Activated CD4-positive, alpha-beta T cell treated with anti-CD3 and anti-CD28 coated beads, Interleukin-2, amount 10 ng/mL, durations not matched to agents 7 days and 5 days (primary cell): ENCODE data around the gene OR8B3. TPM values are rescaled to one million over a fixed set of nuclear protein-coding genes. Genes with fewer than 3 reads are reported as not detected.
"Not testable (repeated sequence)": the region's sequence is repeated elsewhere in the genome, so short reads cannot be mapped to it uniquely, and the experiment has no call there.

Source experiments
- CTCF ChIA-PET: fragments of 350-600 bp; sonication (Branson Sonifier 250); formaldehyde crosslinking; loops from one replicate; lab custom pipeline; 2021; ENCODE audit warnings: antibody characterized with exemption; lab: Charles Lee
- POLR2A ChIA-PET: fragments of 350-600 bp; sonication (Branson Sonifier 250); formaldehyde crosslinking; loops from one replicate; lab custom pipeline; 2021; ENCODE audit warnings: antibody characterized with exemption; lab: Charles Lee
- DNase-seq: peaks from one replicate; pipeline ENCODE4 v3.0.0-alpha.2; 2020
- H3K27ac Mint-ChIP-seq: one replicate; pipeline ENCODE4 v1.8.0; 2021; ENCODE audit warnings: mild to moderate bottlenecking, moderate library complexity, mixed read lengths
- H3K27me3 Mint-ChIP-seq: one replicate; pipeline ENCODE4 v1.8.0; 2021; ENCODE audit warnings: mixed read lengths
- H3K36me3 Mint-ChIP-seq: one replicate; pipeline ENCODE4 v1.8.0; 2021; ENCODE audit warnings: low read depth, mixed read lengths
- H3K4me1 Mint-ChIP-seq: one replicate; pipeline ENCODE4 v1.8.0; 2021; ENCODE audit warnings: mixed read lengths
- H3K4me3 Mint-ChIP-seq: one replicate; pipeline ENCODE4 v1.8.0; 2021; ENCODE audit warnings: mild to moderate bottlenecking, moderate library complexity, mixed read lengths
- H3K9me3 Mint-ChIP-seq: one replicate; pipeline ENCODE4 v1.8.0; 2021; ENCODE audit warnings: mixed read lengths
- total RNA-seq, 2 experiments: library from RNA; stranded (reverse); gene quantifications; one replicate each; pipeline ENCODE4 v1.2.3, GENCODE V29; 2021

OR8B3 gene
- total RNA-seq, 2 experiments from 2014 or later = not detected

DNA sequence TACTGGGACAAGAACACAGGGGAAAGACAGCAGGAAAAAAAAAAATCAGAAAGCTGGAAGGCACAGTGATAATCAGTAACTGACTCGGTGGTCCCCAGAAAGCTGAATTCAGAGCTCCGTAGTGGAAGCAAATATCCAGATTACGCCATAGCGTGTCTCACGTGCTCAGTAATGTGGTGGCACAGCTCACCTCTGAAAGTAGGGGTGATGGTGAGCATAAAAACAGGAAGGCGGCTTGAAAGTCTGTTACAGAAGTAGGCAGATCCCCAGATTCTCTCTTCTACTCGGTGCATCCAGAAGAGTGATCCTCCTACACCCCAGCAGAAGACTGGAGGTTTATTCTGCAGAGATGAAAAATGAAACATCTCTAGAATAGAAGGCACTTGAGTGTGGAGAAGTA is 11.1 kb upstream of the OR8B3 start:
- ChIA-PET CTCF (no interaction called here), POLR2A (no interaction called here)
- no peak overlapping the region for H3K4me3 Mint-ChIP-seq

DNA sequence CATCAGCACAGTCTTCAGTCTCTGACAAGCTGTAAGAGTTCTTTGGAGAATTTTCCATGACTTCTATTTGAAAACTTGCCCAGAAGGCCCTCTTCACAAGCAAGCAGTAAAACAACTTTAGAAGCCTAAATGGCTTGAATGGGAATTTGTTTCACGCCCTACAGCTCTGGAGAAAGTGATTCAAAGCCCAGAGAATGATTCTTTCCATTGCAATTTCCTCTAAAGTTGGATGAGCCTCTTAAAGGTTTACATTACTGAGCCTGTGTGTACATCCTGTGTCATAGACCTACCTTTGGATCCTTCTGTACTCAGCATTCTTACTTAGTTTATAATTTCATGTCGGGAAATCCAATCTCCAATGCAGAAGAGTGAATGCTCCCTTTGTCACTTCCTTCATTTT is 6.8 kb upstream of the OR8B3 start:
- Mint-ChIP-seq H3K27ac (no peak overlapping the region), H3K4me3 (no peak overlapping the region), H3K4me1 (peaks cover 2% of the 10 kb centered on the region), H3K27me3 (peaks cover 13% of the 10 kb centered on the region), H3K36me3 (no peaks in the 10 kb centered on the region), H3K9me3 (no peaks in the 10 kb centered on the region)
- ChIA-PET POLR2A (no interaction called here), CTCF (no interaction called here)
- DNase-seq = no peak

More for the DNA sequence above, 11.1 kb upstream of the OR8B3 start:
- Mint-ChIP-seq H3K36me3 (no peaks in the 10 kb centered on the region), H3K4me1 (no peaks in the 10 kb centered on the region), H3K9me3 (no peaks in the 10 kb centered on the region), H3K27ac (no peak overlapping the region), H3K27me3 (peaks cover 15% of the 10 kb centered on the region)
- DNase-seq = no peak

DNA sequence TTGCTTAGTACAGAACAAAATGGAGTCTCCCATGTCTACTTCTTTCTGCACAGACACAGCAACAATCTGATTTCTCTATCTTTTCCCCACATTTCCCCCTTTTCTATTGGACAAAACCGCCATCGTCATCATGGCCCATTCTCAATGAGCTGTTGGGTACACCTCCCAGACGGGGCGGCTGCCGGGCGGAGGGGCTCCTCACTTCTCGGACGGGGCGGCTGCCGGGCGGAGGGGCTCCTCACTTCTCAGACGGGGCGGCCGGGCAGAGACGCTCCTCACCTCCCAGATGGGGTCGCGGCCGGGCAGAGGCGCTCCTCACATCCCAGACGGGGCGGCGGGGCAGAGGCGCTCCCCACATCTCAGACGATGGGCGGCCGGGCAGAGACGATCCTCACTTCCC is 4.4 kb upstream of the OR8B3 start:
- H3K27ac Mint-ChIP-seq, H3K4me1 Mint-ChIP-seq, CTCF ChIA-PET, H3K36me3 Mint-ChIP-seq, H3K27me3 Mint-ChIP-seq, POLR2A ChIA-PET, H3K4me3 Mint-ChIP-seq, H3K9me3 Mint-ChIP-seq, DNase-seq: not testable (repeated sequence)

DNA sequence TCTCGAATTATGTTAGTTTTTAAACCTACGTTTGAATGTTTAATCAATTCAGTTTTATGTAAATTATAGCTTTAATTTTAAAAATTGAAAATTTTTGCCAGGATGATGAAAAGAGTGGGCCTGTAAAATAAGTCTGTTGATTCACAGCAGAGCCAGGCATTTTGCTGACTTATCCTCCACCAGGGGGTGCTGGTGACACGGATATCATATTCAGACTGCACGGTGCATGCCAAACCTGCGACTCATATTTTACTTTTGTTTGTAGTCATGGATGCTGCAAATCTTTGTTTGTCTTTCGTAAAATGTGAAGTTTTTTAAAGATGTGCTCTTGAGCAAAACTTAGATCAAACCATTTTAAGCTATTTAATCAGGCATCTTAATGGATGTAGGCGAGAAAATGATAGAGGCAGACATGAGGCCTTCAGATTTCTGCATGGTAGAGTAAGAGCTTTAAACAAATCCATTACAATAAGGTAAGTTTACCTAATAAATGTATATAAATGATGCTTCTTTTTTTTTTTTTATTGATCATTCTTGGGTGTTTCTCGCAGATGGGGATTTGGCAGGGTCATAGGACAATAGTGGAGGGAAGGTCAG is 3.6 kb upstream of the OR8B3 start:
- no peaks in the 10 kb centered on the region for H3K9me3 Mint-ChIP-seq
- no peak overlapping the region for H3K27ac Mint-ChIP-seq
- H3K36me3 Mint-ChIP-seq = no peaks in the 10 kb centered on the region
- no peak overlapping the region for H3K4me3 Mint-ChIP-seq
- ChIA-PET CTCF (interaction anchor here (1.2 to 1.5 kb wide), 2 partner anchors 10 to 183 kb away, joined by 4 read pairs; no protein-coding TSS in a partner anchor), POLR2A (no interaction called here)
- peaks cover 2% of the 10 kb centered on the region for H3K4me1 Mint-ChIP-seq
- peaks cover 8% of the 10 kb centered on the region for H3K27me3 Mint-ChIP-seq
- DNase-seq = peak; percentile 63

DNA sequence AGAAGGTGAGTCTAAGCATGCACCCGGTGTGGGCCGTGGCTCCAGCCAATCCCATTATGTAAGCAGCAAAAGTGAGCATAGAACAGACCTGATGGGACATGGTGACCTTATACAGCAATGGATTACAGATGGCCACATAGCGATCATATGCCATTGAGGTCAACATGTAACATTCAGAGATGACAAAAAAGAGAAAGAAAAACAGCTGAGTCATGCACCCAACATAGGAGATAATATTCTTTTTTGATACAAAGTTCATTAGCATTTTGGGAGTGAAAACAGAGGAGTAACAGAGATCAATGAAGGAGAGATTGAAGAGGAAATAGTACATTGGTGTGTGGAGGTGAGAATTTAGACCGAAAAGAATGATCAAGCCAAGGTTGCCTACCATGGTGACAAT is 2.0 kb downstream of the OR8B3 start:
- H3K9me3 Mint-ChIP-seq, H3K36me3 Mint-ChIP-seq, H3K4me1 Mint-ChIP-seq, DNase-seq, H3K4me3 Mint-ChIP-seq, CTCF ChIA-PET, H3K27me3 Mint-ChIP-seq, POLR2A ChIA-PET, H3K27ac Mint-ChIP-seq: not testable (repeated sequence)

DNA sequence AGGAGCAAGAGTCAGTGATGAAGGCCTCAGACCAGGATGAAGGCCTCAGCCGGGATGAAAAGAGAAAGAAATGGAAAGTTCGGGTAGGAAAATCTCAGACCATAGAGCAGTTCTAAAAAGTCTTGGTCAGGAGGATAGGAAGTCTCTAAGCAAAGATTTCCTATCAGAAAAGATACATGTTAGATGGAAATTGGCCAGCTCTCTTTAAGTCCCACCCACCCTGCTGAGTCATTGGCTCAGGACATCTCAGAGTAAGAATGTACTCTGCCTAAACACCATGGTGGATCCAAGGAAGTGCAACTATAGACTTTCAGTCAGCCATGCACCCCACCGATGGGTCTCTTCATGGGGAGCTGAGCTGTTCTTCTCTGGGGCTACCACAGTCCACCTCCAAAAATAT is 4.4 kb downstream of the OR8B3 start:
- no peak overlapping the region for H3K4me3 Mint-ChIP-seq
- H3K9me3 Mint-ChIP-seq = no peaks in the 10 kb centered on the region
- ChIA-PET POLR2A (no interaction called here), CTCF (no interaction called here)
- no peak for DNase-seq
- no peaks in the 10 kb centered on the region for H3K36me3 Mint-ChIP-seq
- H3K27ac Mint-ChIP-seq = no peak overlapping the region
- no peaks in the 10 kb centered on the region for H3K4me1 Mint-ChIP-seq
- peaks cover 2% of the 10 kb centered on the region for H3K27me3 Mint-ChIP-seq

DNA sequence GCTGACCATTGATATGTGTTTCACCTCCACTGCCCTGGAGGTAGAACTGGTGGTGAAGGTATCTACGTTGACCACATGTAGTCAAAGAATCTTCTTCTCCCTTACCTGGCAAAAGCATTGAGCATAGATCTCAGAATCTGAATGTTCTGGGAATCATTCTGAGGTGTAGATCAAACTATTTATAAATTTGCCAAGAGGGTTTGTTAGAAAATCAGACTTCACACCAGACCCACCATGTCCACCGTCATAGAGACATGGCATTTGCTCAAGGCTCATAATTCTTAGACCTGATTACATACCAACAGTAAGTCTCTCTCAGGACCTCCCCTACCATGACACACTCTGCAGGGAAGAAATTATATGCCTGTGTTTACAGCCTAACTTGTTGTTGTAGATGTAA is 14.4 kb downstream of the OR8B3 start, which contains the start of gene OR8B2:
OR8B2 (minus strand) TSS at position 101 of the 400 bp plus-strand sequence. CDS start 1,156 bp downstream, outside the sequence.
- no peaks in the 10 kb centered on the region for H3K36me3 Mint-ChIP-seq

DNA sequence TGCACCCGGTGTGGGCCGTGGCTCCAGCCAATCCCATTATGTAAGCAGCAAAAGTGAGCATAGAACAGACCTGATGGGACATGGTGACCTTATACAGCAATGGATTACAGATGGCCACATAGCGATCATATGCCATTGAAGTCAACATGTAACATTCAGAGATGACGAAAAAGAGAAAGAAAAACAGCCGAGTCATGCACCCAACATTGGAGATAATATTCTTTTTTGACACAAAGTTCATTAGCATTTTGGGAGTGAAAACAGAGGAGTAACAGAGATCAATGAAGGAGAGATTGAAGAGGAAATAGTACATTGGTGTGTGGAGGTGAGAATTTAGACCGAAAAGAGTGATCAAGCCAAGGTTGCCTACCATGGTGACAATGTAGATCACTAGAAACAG is 16.0 kb downstream of the OR8B3 start:
- H3K36me3 Mint-ChIP-seq, H3K4me3 Mint-ChIP-seq, H3K27ac Mint-ChIP-seq, CTCF ChIA-PET, DNase-seq, H3K4me1 Mint-ChIP-seq, H3K27me3 Mint-ChIP-seq, POLR2A ChIA-PET, H3K9me3 Mint-ChIP-seq: not testable (repeated sequence)

More for the DNA sequence above, 14.4 kb downstream of the OR8B3 start, which contains the start of gene OR8B2:
- DNase-seq = no peak
- Mint-ChIP-seq H3K27ac (no peak within 1 kb of the TSS), H3K27me3 (no peaks in the 10 kb centered on the region), H3K9me3 (no peaks in the 10 kb centered on the region), H3K4me1 (no peaks in the 10 kb centered on the region), H3K4me3 (no peak within 1 kb of the TSS)
- POLR2A ChIA-PET = no interaction called here
- CTCF ChIA-PET = no interaction called here

DNA sequence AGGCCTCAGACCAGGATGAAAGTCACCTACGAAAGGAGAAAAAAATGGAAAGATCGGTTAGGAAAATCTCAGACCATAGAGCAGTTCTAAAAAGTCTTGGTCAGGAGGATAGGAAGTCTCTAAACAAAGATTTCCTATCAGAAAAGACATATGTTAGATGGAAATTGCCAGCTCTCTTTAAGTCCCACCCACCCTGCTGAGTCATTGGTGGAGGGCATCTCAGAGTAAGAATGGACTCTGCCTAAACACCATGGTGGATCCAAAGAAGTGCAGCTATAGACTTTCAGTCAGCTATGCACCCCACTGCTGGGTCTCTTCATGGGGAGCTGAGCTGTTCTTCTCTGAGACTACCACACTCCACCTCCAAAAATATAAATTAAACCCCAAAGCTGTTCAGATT is 18.2 kb downstream of the OR8B3 start:
- H3K27ac Mint-ChIP-seq = no peak overlapping the region
- ChIA-PET CTCF (no interaction called here), POLR2A (no interaction called here)
- H3K36me3 Mint-ChIP-seq = no peaks in the 10 kb centered on the region
- no peak for DNase-seq
- H3K9me3 Mint-ChIP-seq = no peaks in the 10 kb centered on the region
- no peaks in the 10 kb centered on the region for H3K4me1 Mint-ChIP-seq
- no peaks in the 10 kb centered on the region for H3K27me3 Mint-ChIP-seq
- no peak overlapping the region for H3K4me3 Mint-ChIP-seq

DNA sequence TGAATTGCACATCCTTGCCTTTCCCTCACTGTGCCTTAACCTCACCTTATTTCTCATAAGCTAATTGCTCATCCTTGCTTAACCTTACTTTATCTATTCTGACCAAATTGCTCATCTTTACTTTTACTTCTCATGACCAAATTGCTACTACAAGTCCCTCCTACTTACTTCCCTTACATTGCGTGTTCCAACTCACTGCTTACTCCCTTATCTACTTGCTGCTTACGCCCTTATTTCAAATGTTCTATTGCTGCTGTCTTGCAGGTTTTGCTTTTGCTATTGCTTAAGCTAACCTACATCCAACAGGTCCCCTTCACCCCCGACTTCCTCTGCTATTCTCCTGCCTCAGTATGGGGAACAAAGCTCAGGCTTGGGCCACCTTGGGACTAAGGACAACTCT is 22.5 kb downstream of the OR8B3 start:
- H3K27ac Mint-ChIP-seq = no peak overlapping the region
- H3K27me3 Mint-ChIP-seq = peaks cover 2% of the 10 kb centered on the region
- no peaks in the 10 kb centered on the region for H3K4me1 Mint-ChIP-seq
- DNase-seq = no peak
- ChIA-PET CTCF (no interaction called here), POLR2A (no interaction called here)
- H3K4me3 Mint-ChIP-seq = no peak overlapping the region
- H3K9me3 Mint-ChIP-seq = no peaks in the 10 kb centered on the region
- no peaks in the 10 kb centered on the region for H3K36me3 Mint-ChIP-seq

DNA sequence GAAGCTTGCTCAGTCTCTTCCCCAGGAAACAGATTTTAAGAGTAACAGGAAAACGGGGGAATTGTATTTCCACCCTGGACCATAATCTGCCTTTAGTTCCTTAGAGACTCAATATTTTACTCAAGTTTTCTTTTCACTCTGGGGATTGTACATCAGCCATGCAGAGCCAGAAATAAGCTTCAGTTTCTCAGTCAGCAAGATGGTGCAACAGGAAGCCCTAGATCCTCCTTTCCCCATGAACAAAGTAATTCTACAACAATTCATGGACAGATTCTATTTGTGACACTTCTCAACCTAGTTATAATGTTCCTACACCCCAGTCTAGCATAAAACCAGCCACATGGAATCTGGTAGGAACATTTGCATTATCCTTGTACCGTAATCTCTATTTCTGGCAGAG is 39.3 kb downstream of the OR8B3 start:
- no peaks in the 10 kb centered on the region for H3K36me3 Mint-ChIP-seq
- no peaks in the 10 kb centered on the region for H3K9me3 Mint-ChIP-seq
- DNase-seq = no peak
- H3K4me1 Mint-ChIP-seq = no peaks in the 10 kb centered on the region
- H3K27ac Mint-ChIP-seq = no peak overlapping the region
- H3K4me3 Mint-ChIP-seq = no peak overlapping the region
- ChIA-PET POLR2A (no interaction called here), CTCF (no interaction called here)
- no peaks in the 10 kb centered on the region for H3K27me3 Mint-ChIP-seq

DNA sequence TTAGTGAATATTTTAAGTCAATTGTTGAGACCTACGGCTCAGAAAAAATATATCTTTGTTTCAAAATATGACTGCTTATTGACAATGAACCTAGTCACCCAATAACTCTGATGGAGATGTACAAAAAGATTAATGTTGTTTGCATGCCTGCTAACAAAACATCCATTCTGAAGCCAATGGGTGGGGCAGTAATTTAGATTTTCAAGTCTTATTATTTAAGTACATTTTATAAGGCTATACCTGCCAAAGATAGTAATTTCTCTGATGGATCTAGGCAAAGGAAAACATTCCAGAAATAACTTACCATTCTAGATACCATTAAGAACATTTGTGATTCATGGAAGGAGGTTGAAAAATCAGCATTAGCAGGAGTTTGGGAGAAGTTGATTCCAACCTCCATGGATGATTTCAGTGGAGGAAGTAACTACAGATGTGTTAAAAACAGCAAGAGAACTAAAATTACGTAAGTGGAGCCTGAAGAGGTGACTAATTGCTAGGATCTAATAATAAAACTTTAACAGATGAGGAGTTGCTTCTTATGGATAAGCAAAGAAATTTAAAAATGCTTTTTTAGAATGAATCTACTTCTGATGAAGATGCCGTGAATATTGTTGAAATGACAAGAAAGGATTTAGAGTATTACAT is 52.4 kb downstream of the OR8B3 start:
- Mint-ChIP-seq H3K27ac (no peak overlapping the region), H3K36me3 (no peaks in the 10 kb centered on the region), H3K9me3 (no peaks in the 10 kb centered on the region), H3K27me3 (no peaks in the 10 kb centered on the region), H3K4me1 (no peaks in the 10 kb centered on the region), H3K4me3 (no peak overlapping the region)
- ChIA-PET CTCF (no interaction called here), POLR2A (no interaction called here)
- no peak for DNase-seq
